IMR-90 (cell line): ENCODE results near the gene SLIT3. TPM values are rescaled to one million over a fixed set of nuclear protein-coding genes. Genes with fewer than 3 reads are reported as not detected.

Experiments
- ATAC-seq: fragments of 200-7000 bp; cut with Tn5 transposase; 2 replicates; pipeline ENCODE4 v1.9.1; 2020; ENCODE audit warnings: low read depth, mild to moderate bottlenecking, moderate library complexity
- BruUV-seq: library from RNA; stranded (reverse); fragments of 400-500 nt; replicated peaks from 2 replicates; lab custom pipeline; 2021; lab: Mats Ljungman, UMichigan
- CTCF ChIA-PET: fragments of 300-600 bp; formaldehyde crosslinking; extraction: SDS; loops from one replicate; lab custom pipeline; 2021; ENCODE audit warnings: antibody characterized with exemption; lab: Yijun Ruan, JAX
- POLR2A ChIA-PET: fragments of 300-600 bp; sonication (Branson Sonifier 250); formaldehyde crosslinking; loops from one replicate; lab custom pipeline; 2022; ENCODE audit warnings: antibody characterized with exemption; ENCODE audit not compliant: unreplicated experiment; lab: Charles Lee
- DNase-seq: peaks from one replicate; pipeline ENCODE4 v3.0.0; 2013
- H2AFZ ChIP-seq: replicated peaks from 2 replicates; pipeline ENCODE3; 2013; ENCODE audit warnings: low read length, mild to moderate bottlenecking; ENCODE audit not compliant: poor library complexity
- H2AK5ac ChIP-seq: 2 replicates; pipeline ENCODE4 v1.6.1; 2013; ENCODE audit warnings: low read depth, low read length, inconsistent platforms
- H2AK9ac ChIP-seq: replicated peaks from 2 replicates; pipeline ENCODE3; 2013; ENCODE audit warnings: mild to moderate bottlenecking, low read depth, low read length, moderate library complexity; ENCODE audit not compliant: poor library complexity
- H2BK120ac ChIP-seq: 2 replicates; pipeline ENCODE4 v1.6.1; 2013; ENCODE audit warnings: low read depth, low read length, inconsistent platforms
- H2BK15ac ChIP-seq: 3 replicates; pipeline ENCODE4 v1.6.1; 2013; ENCODE audit warnings: low read depth, low read length, inconsistent platforms
- H2BK20ac ChIP-seq: 2 replicates; pipeline ENCODE4 v1.6.1; 2013; ENCODE audit warnings: low read depth, mild to moderate bottlenecking, inconsistent platforms, low read length, moderate library complexity
- H2BK5ac ChIP-seq: 2 replicates; pipeline ENCODE4 v1.6.1; 2013; ENCODE audit warnings: mild to moderate bottlenecking, low read depth, low read length, inconsistent platforms; ENCODE audit not compliant: poor library complexity, severe bottlenecking
- H3K14ac ChIP-seq: replicated peaks from 2 replicates; pipeline ENCODE4 v1.6.1; 2013; ENCODE audit warnings: low read depth, low read length, inconsistent platforms
- H3K18ac ChIP-seq: 2 replicates; pipeline ENCODE4 v1.6.1; 2013; ENCODE audit warnings: low read depth, low read length, control low read depth
- H3K23ac ChIP-seq: 2 replicates; pipeline ENCODE4 v1.6.1; 2013; ENCODE audit warnings: low read depth, low read length, inconsistent platforms
- H3K27ac ChIP-seq: 2 replicates; pipeline ENCODE4 v1.5.1; 2013; ENCODE audit warnings: mild to moderate bottlenecking, control low read depth, low read length; ENCODE audit not compliant: insufficient read depth
- H3K27me3 ChIP-seq: 2 replicates; pipeline ENCODE4 v1.6.1; 2013; ENCODE audit warnings: low read length; ENCODE audit not compliant: control insufficient read depth, insufficient read depth
- H3K36me3 ChIP-seq: 2 replicates; pipeline ENCODE4 v1.6.1; 2013; ENCODE audit warnings: low read length, mixed read lengths; ENCODE audit not compliant: control insufficient read depth, insufficient read depth
- H3K4ac ChIP-seq: 2 replicates; pipeline ENCODE4 v1.6.1; 2013; ENCODE audit warnings: low read depth, low read length, inconsistent platforms
- H3K4me1 ChIP-seq: 2 replicates; pipeline ENCODE4 v1.6.1; 2013; ENCODE audit warnings: low read length, mixed read lengths; ENCODE audit not compliant: control insufficient read depth, insufficient read depth
- H3K4me2 ChIP-seq: 2 replicates; pipeline ENCODE4 v1.6.1; 2013; ENCODE audit warnings: low read depth, mild to moderate bottlenecking, control low read depth, low read length, moderate library complexity
- H3K4me3 ChIP-seq: 2 replicates; pipeline ENCODE4 v1.5.1; 2013; ENCODE audit warnings: low read depth, mild to moderate bottlenecking, control low read depth, low read length, moderate library complexity; ENCODE audit not compliant: insufficient read depth
- H3K56ac ChIP-seq: 2 replicates; pipeline ENCODE4 v1.6.1; 2013; ENCODE audit warnings: low read length, inconsistent platforms; ENCODE audit not compliant: insufficient read depth; ENCODE audit errors: extremely low read depth
- H3K79me1 ChIP-seq, 2 experiments: 2 replicates each; pipeline ENCODE4 v1.6.1; 2013; ENCODE audit warnings: low read length in 2 of 2, inconsistent platforms in 1 of 2, low read depth in 1 of 2
- H3K9ac ChIP-seq: 2 replicates; pipeline ENCODE4 v1.6.1; 2013; ENCODE audit warnings: low read depth, low read length, control low read depth
- H3K9me1 ChIP-seq: 2 replicates; pipeline ENCODE4 v1.6.1; 2013; ENCODE audit warnings: low read length, inconsistent platforms; ENCODE audit not compliant: insufficient read depth
- H3K9me3 ChIP-seq: 2 replicates; pipeline ENCODE4 v1.6.1; 2013; ENCODE audit warnings: low read length; ENCODE audit not compliant: control insufficient read depth, insufficient read depth
- H4K20me1 ChIP-seq: 2 replicates; pipeline ENCODE4 v1.6.1; 2013; ENCODE audit warnings: low read length, inconsistent platforms; ENCODE audit not compliant: insufficient read depth
- H4K5ac ChIP-seq: 2 replicates; pipeline ENCODE4 v1.6.1; 2013; ENCODE audit warnings: mild to moderate bottlenecking, low read depth, low read length, control low read depth
- H4K8ac ChIP-seq, 2 experiments: 2 replicates each; pipeline ENCODE4 v1.6.1; 2013; ENCODE audit warnings: low read depth in 2 of 2, low read length in 2 of 2, control low read depth in 1 of 2, inconsistent platforms in 1 of 2
- H4K91ac ChIP-seq: 2 replicates; pipeline ENCODE4 v1.6.1; 2013; ENCODE audit warnings: low read depth, low read length, inconsistent platforms; ENCODE audit not compliant: insufficient read depth
- BHLHE40 ChIP-seq: fragments of 150-350 bp; IDR thresholded peaks from 2 replicates; pipeline ENCODE4 v1.6.1; 2016; ENCODE audit warnings: mild to moderate bottlenecking, low read depth, low read length
- CEBPB ChIP-seq: IDR thresholded peaks from 2 replicates; pipeline ENCODE4 v1.6.1; 2012; ENCODE audit warnings: low read depth, low read length, improper control_type of control experiment
- CHD1 ChIP-seq: IDR thresholded peaks from 2 replicates; pipeline ENCODE4 v1.6.1; 2012; ENCODE audit warnings: low read depth, low read length, improper control_type of control experiment
- CTCF ChIP-seq: conservative IDR thresholded peaks from 2 replicates; pipeline ENCODE4 v1.5.1; 2012; ENCODE audit warnings: mild to moderate bottlenecking, low read depth, low read length, improper control_type of control experiment
- FOS ChIP-seq: fragments of 150-350 bp; IDR thresholded peaks from 2 replicates; pipeline ENCODE4 v1.6.1; 2016; ENCODE audit warnings: low read depth, low read length
- MAFK ChIP-seq: IDR thresholded peaks from 2 replicates; pipeline ENCODE4 v1.6.1; 2012; ENCODE audit warnings: low read depth, low read length, improper control_type of control experiment
- MAZ ChIP-seq: IDR thresholded peaks from 2 replicates; pipeline ENCODE4 v1.6.1; 2012; ENCODE audit warnings: low read depth, mild to moderate bottlenecking, low read length, improper control_type of control experiment, moderate library complexity, borderline replicate concordance
- MXI1 ChIP-seq: IDR thresholded peaks from 2 replicates; pipeline ENCODE4 v1.6.1; 2012; ENCODE audit warnings: low read depth, mild to moderate bottlenecking, low read length, moderate library complexity, borderline replicate concordance
- NFE2L2 ChIP-seq: fragments of 150-350 bp; IDR thresholded peaks from 2 replicates; pipeline ENCODE4 v1.6.1; 2016; ENCODE audit warnings: low read depth, mild to moderate bottlenecking, low read length
- POLR2A ChIP-seq: IDR thresholded peaks from 2 replicates; pipeline ENCODE4 v1.6.1; 2012; ENCODE audit warnings: mild to moderate bottlenecking, low read depth, low read length
- RAD21 ChIP-seq: IDR thresholded peaks from 2 replicates; pipeline ENCODE4 v1.6.1; 2012; ENCODE audit warnings: low read length, improper control_type of control experiment
- RCOR1 ChIP-seq: IDR thresholded peaks from 2 replicates; pipeline ENCODE4 v1.6.1; 2012; ENCODE audit warnings: mild to moderate bottlenecking, low read length, improper control_type of control experiment; ENCODE audit not compliant: insufficient replicate concordance
- RFX5 ChIP-seq: IDR thresholded peaks from 2 replicates; pipeline ENCODE4 v1.8.0; 2012; ENCODE audit warnings: low read depth, mild to moderate bottlenecking, low read length, moderate library complexity
- SMC3 ChIP-seq: fragments of 150-350 bp; IDR thresholded peaks from 2 replicates; pipeline ENCODE4 v1.6.1; 2016; ENCODE audit warnings: low read depth, mild to moderate bottlenecking, antibody characterized with exemption, low read length, moderate library complexity
- WGBS, 2 experiments: methylation state at CpG; one replicate each; pipeline versions ENCODE4 v1.1.5 to v1.1.7; 2013; ENCODE audit warnings: missing lambda C conversion rate in 2 of 2; ENCODE audit not compliant: insufficient read length in 1 of 2; ENCODE audit errors: extremely low coverage in 2 of 2; 5-methylcytosine and 5-hydroxymethylcytosine counted together
- dilution Hi-C: fragments of 300-500 bp; cut with HindIII; formaldehyde crosslinking; loops from one replicate; pipeline ENCODE4 v1.14.3; 2018; ENCODE audit warnings: low sequenced_read_pairs; ENCODE audit not compliant: unreplicated experiment
- in situ Hi-C: fragments of 300-500 bp; cut with MboI; formaldehyde crosslinking; loops from 3 replicates; pipeline ENCODE4 v1.14.3; 2019; ENCODE audit warnings: low sequenced_read_pairs, inconsistent platforms, mixed read lengths
- intact Hi-C: fragments of 100-400 bp; cut with micrococcal nuclease; formaldehyde crosslinking; loops from 2 replicates; pipeline ENCODE4 v1.10.0; 2022
- polyA plus RNA-seq, 3 experiments: library from polyadenylated mRNA; depleted of rRNA; stranded (reverse); fragments of >200 nt; gene quantifications; 2 replicates each; pipeline ENCODE4 v1.2.3, GENCODE V29; 2012; ENCODE audit warnings: low replicate concordance in 1 of 3
- total RNA-seq: library from RNA; depleted of rRNA; stranded (reverse); fragments of >200 nt; gene quantifications from 2 replicates; pipeline ENCODE4 v1.2.3, GENCODE V29; 2012
- TF ChIP-seq, protein P1 (sequence below): fragments of 150-350 bp; IDR thresholded peaks from 2 replicates; pipeline ENCODE4 v1.6.1; 2017; ENCODE audit warnings: mild to moderate bottlenecking, antibody characterized with exemption, low read length, low read depth
- TF ChIP-seq, protein P2 (sequence below): fragments of 150-350 bp; IDR thresholded peaks from 2 replicates; pipeline ENCODE4 v1.6.1; 2016; ENCODE audit warnings: low read depth, mild to moderate bottlenecking, low read length, moderate library complexity, borderline replicate concordance

Gene SLIT3
- total and polyA plus RNA-seq, 2 of the 4 experiments (the other 2 are of a cell fraction), result 0.18 to 0.50 TPM

DNA sequence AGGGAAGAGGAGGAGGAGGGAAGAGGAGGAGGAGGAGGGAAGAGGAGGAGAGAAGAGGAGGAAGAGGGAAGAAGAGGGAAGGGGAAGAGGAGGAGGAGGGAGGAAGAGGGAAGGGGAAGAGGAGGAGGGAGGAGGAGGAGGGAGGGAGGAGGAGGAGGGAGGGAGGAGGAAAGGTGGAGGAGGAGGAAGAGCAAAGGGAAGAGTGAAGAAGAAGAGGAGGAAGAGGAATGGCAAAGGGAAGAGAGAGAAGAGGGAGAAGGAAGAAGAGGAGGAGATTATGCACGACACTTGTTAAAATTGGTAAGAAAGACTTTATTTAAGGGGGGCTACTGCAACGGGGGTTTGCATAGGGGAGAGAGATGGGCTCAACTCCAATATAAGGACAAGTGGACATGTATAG, 221.2 kb downstream of the SLIT3 start:
- ChIA-PET CTCF (no interaction called here), POLR2A (no interaction called here)
- H3K4ac ChIP-seq, result no peak overlapping the region
- WGBS, 2 experiments, result no CpG with 5 or more reads among the region's 2 CpGs
- H4K8ac ChIP-seq, result no peak overlapping the region
- no peaks in the 10 kb centered on the region for H3K9me1 ChIP-seq
- no peak overlapping the region for H2BK20ac ChIP-seq
- BruUV-seq, result no TSS peak
- H3K27me3 ChIP-seq, result no peaks in the 10 kb centered on the region
- no peaks in the 10 kb centered on the region for H3K4me1 ChIP-seq
- H4K5ac ChIP-seq, result no peak overlapping the region
- intact Hi-C loops, result no loop called here
- no peak overlapping the region for H4K91ac ChIP-seq
- H3K36me3 ChIP-seq, result no peaks in the 10 kb centered on the region
- no peak overlapping the region for H2AK5ac ChIP-seq
- H3K4me2 ChIP-seq, result no peak overlapping the region
- H3K9me3 ChIP-seq, result no peaks in the 10 kb centered on the region
- in situ Hi-C loops, result no loop called here
- H3K79me1 ChIP-seq, result no peaks in the 10 kb centered on the region
- H2BK5ac ChIP-seq, result no peak overlapping the region
- H2AFZ ChIP-seq, result no peak overlapping the region
- H2BK15ac ChIP-seq, result no peak overlapping the region
- H3K27ac ChIP-seq, result no peak overlapping the region
- dilution Hi-C loops, result no loop called here
- no peak overlapping the region for H3K9ac ChIP-seq
- H3K23ac ChIP-seq, result no peak overlapping the region
- H4K20me1 ChIP-seq, result no peaks in the 10 kb centered on the region
- H2BK120ac ChIP-seq, result no peak overlapping the region
- no peak overlapping the region for H3K56ac ChIP-seq
- H3K14ac ChIP-seq, result no peak overlapping the region
- H2AK9ac ChIP-seq, result no peak overlapping the region
- ATAC-seq, result no peak
- DNase-seq, result no peak
- no peak overlapping the region for H3K18ac ChIP-seq
- H3K4me3 ChIP-seq, result no peak overlapping the region
- TF ChIP-seq POLR2A (no peak), BHLHE40 (no peak), RAD21 (no peak), SMC3 (no peak), CTCF (no peak), MXI1 (no peak), CEBPB (no peak), RCOR1 (no peak), CHD1 (no peak), MAZ (no peak), RFX5 (no peak), NFE2L2 (no peak), MAFK (no peak), FOS (no peak)
- TF ChIP-seq, protein P1, sequence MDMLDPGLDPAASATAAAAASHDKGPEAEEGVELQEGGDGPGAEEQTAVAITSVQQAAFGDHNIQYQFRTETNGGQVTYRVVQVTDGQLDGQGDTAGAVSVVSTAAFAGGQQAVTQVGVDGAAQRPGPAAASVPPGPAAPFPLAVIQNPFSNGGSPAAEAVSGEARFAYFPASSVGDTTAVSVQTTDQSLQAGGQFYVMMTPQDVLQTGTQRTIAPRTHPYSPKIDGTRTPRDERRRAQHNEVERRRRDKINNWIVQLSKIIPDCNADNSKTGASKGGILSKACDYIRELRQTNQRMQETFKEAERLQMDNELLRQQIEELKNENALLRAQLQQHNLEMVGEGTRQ, result no peak
- TF ChIP-seq, protein P2, sequence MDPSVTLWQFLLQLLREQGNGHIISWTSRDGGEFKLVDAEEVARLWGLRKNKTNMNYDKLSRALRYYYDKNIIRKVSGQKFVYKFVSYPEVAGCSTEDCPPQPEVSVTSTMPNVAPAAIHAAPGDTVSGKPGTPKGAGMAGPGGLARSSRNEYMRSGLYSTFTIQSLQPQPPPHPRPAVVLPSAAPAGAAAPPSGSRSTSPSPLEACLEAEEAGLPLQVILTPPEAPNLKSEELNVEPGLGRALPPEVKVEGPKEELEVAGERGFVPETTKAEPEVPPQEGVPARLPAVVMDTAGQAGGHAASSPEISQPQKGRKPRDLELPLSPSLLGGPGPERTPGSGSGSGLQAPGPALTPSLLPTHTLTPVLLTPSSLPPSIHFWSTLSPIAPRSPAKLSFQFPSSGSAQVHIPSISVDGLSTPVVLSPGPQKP, result no peak
